Glutamatergic neuron (in vitro differentiated cells): Measurements from ENCODE around the gene CELF5. TPM values are rescaled to one million over a fixed set of nuclear protein-coding genes. Genes with fewer than 3 reads are reported as not detected.

Experiments
- DNase-seq: peaks from one replicate; pipeline ENCODE4 v3.0.0; 2022
- H3K27ac Mint-ChIP-seq: one replicate; pipeline ENCODE4 v1.8.0; 2020; ENCODE audit warnings: mild to moderate bottlenecking, mixed read lengths, inconsistent platforms; ENCODE audit not compliant: unreplicated experiment
- H3K27me3 Mint-ChIP-seq: one replicate; pipeline ENCODE4 v1.8.0; 2020; ENCODE audit warnings: mild to moderate bottlenecking, moderate library complexity, mixed read lengths, inconsistent platforms; ENCODE audit not compliant: unreplicated experiment
- H3K36me3 Mint-ChIP-seq: one replicate; pipeline ENCODE4 v1.8.0; 2020; ENCODE audit warnings: mild to moderate bottlenecking, mixed read lengths, inconsistent platforms; ENCODE audit not compliant: unreplicated experiment
- H3K4me1 Mint-ChIP-seq: one replicate; pipeline ENCODE4 v1.8.0; 2020; ENCODE audit warnings: mild to moderate bottlenecking, low read depth, mixed read lengths, inconsistent platforms; ENCODE audit not compliant: unreplicated experiment
- H3K4me3 Mint-ChIP-seq: one replicate; pipeline ENCODE4 v1.8.0; 2020; ENCODE audit warnings: mild to moderate bottlenecking, mixed read lengths, inconsistent platforms; ENCODE audit not compliant: unreplicated experiment
- H3K9me3 Mint-ChIP-seq: one replicate; pipeline ENCODE4 v1.8.0; 2020; ENCODE audit warnings: mild to moderate bottlenecking, moderate library complexity, mixed read lengths, inconsistent platforms; ENCODE audit not compliant: unreplicated experiment
- long read RNA-seq: library from polyadenylated mRNA; unstranded; transcript quantifications from one replicate; pipeline ENCODE4 v2.0.0, GENCODE V29; 2020; ENCODE audit not compliant: unreplicated experiment
- total RNA-seq: library from RNA; stranded (reverse); fragmentation: NEBNext Ultra II Directional; extraction: Animal tissue kit (Norgen Biotek cat#: 25700); gene quantifications from one replicate; pipeline ENCODE4 v1.2.1, GENCODE V29; 2021; ENCODE audit not compliant: unreplicated experiment
- TF ChIP-seq, protein P1 (sequence below): fragments of 200-600 bp; sonication (generic); IDR thresholded peaks from one replicate; pipeline ENCODE4 v1.5.0; 2021; ENCODE audit not compliant: partially characterized antibody, unreplicated experiment

CELF5 gene
- total RNA-seq, result 12.5 TPM
- long read RNA-seq, result 0 reads

DNA sequence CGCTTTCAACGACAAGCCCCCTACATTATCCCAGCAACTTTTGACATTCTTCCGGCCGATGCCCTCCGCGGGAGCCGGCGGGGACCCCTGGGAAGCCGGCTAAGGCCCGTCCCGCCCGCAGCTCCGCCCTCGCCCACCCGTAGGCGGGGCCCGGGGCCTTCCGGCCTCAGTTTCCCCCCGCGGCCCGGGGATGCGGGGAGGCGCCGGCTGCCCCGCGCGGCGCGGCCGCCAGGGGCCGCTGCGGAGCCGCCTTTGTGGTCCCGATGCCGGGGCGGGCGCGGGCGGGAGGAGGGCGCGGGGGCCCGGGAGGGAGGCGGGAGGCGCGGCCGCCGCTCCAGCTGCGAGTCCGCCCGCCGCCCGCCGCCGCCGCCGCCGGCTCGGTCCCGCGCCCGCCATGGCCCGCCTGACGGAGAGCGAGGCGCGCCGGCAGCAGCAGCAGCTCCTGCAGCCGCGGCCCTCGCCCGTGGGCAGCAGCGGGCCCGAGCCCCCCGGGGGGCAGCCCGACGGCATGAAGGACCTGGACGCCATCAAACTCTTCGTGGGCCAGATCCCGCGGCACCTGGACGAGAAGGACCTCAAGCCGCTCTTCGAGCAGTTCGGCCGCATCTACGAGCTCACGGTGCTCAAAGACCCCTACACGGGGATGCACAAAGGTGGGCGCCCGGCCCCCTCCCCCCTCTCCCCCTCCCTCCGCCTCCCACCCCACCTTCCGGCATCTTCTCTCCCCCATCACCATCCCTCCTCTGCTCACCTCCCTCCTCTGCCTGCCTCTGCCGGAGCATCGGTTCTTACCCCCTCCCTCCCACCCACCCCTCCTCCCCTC lies at the start of gene CELF5:
TSS of gene CELF5 (plus strand) at position 316 of the 823 bp plus-strand sequence. CDS start at position 395, 79 bp downstream.
- Mint-ChIP-seq H3K36me3 (no peaks in the 10 kb centered on the region), H3K4me3 (peak within 1 kb of the TSS; percentile 55), H3K9me3 (peaks cover 1% of the 10 kb centered on the region), H3K4me1 (no peaks in the 10 kb centered on the region), H3K27ac (no peak within 1 kb of the TSS), H3K27me3 (peaks cover 11% of the 10 kb centered on the region)
- peak; percentile 80 for DNase-seq
- TF ChIP-seq, protein P1, sequence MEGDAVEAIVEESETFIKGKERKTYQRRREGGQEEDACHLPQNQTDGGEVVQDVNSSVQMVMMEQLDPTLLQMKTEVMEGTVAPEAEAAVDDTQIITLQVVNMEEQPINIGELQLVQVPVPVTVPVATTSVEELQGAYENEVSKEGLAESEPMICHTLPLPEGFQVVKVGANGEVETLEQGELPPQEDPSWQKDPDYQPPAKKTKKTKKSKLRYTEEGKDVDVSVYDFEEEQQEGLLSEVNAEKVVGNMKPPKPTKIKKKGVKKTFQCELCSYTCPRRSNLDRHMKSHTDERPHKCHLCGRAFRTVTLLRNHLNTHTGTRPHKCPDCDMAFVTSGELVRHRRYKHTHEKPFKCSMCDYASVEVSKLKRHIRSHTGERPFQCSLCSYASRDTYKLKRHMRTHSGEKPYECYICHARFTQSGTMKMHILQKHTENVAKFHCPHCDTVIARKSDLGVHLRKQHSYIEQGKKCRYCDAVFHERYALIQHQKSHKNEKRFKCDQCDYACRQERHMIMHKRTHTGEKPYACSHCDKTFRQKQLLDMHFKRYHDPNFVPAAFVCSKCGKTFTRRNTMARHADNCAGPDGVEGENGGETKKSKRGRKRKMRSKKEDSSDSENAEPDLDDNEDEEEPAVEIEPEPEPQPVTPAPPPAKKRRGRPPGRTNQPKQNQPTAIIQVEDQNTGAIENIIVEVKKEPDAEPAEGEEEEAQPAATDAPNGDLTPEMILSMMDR, result peak; percentile 68

DNA sequence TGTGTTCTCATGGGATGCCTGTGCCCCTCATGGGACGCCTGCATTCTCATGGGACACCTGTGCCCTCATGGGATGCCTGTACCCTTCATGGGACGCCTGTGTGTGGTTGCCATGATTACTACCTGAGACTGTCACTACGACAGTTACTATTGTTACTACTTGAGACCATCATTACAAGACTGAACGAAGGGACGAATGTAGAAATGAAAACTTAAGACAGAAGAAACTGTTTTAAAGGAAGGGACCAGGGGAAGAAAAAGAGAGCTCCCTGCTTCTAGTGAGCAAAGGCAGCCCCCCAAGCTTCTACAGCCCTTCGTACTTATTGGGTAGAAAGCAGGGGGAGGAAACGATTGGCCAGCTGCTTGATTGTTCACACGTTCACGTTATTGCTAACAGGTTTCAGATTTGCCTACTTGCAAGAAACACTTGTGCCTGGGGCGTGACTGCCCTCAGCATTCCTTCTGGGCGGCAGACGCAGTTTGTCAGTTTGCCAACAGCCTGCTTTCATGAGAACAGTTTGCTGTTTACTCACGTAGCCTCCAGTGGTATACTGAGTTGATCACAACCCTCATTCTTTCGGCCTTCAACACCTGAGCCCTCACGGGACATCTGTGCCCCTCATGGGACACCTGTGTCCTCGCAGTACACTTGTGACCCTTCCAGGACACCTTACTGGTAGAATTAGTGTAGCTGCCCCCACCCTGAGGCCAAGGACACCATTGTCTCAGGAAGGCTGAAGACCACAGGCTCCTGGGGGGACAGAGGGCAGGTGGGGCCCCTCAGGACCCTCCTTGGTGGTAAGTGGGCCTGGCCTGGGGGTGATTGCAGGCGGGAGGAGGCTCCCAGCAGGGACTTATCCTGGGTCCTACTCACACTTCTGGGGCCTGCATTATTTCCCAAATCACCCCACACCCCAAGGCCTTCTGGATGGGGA lies 48.4 kb upstream of the CELF5 start:
- no peaks in the 10 kb centered on the region for H3K36me3 Mint-ChIP-seq
- H3K27ac Mint-ChIP-seq, result no peak overlapping the region
- TF ChIP-seq, protein P1, result no peak
- no peak overlapping the region for H3K4me3 Mint-ChIP-seq
- DNase-seq, result no peak
- peaks cover 2% of the 10 kb centered on the region for H3K9me3 Mint-ChIP-seq
- H3K27me3 Mint-ChIP-seq, result peaks cover 8% of the 10 kb centered on the region
- no peaks in the 10 kb centered on the region for H3K4me1 Mint-ChIP-seq

DNA sequence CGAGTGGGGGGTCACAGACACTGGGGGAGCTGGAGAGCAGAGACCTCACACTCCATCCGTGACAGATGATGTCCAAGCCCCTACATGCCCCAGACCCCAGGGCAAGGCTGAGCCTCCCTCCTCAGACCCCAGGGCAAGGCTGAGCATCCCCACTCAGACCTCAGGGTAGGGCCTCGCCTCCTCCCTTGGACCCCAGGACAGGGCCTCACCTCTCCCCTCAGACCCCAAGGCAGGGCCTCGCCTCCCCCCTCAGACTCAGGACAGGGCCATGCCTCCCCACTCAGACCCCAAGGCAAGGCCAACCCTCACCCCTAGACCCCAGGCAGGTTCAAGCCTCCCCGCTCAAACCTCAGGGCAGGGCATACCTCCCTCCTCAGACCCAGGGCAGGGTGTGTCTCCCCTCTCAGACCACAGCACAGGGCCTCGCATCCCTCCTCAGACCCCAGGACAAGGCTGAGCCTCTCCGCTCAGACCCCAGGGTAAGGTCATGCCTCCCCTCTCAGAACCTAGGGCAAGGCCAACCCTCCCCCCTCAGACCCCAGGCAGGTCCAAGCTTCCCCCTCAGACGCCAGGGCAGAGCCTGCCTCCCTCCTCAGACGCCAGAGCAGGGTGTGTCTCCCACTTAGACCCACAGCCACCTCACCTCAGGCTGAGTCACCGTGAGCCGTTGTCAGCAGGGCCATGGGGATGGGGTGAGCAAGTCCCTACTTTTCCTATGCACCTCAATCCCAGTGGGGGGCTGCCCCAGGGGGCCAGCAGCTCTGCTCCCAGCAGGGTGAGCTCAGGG lies 47.6 kb upstream of the CELF5 start:
- DNase-seq, result no peak
- no peak overlapping the region for H3K4me3 Mint-ChIP-seq
- peaks cover 2% of the 10 kb centered on the region for H3K27me3 Mint-ChIP-seq
- peaks cover 2% of the 10 kb centered on the region for H3K9me3 Mint-ChIP-seq
- H3K36me3 Mint-ChIP-seq, result no peaks in the 10 kb centered on the region
- no peaks in the 10 kb centered on the region for H3K4me1 Mint-ChIP-seq
- TF ChIP-seq, protein P1, result no peak
- H3K27ac Mint-ChIP-seq, result no peak overlapping the region

DNA sequence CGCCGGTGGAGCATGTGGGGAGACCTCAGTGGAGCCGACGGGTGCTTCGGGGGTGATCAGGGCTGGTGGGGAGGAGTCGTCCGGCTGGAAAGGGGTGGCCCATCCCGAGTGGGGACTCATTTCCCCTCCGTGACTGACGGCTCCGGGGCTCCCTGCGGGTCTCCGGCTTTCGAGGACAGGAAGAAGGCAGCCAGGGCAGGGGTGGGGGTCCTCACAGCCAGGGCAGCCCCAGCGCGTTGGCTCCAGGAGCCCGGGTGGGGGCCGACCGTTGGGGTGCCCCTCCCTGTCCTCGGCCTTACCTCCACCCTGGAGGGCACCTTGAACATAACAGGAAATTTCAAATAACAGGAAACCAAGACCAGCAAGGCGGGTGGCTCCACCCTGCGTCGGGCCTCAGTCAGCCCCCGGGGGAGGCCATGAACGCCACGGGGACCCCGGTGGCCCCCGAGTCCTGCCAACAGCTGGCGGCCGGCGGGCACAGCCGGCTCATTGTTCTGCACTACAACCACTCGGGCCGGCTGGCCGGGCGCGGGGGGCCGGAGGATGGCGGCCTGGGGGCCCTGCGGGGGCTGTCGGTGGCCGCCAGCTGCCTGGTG lies 46.0 kb upstream of the CELF5 start, which contains the start of gene S1PR4:
TSS of gene S1PR4 (plus strand) at position 393 of the 596 bp plus-strand sequence. CDS start at position 417, 24 bp downstream.
- TF ChIP-seq, protein P1, result no peak
- H3K27me3 Mint-ChIP-seq, result peaks cover 2% of the 10 kb centered on the region
- no peaks in the 10 kb centered on the region for H3K36me3 Mint-ChIP-seq
- no peak for DNase-seq
- H3K4me1 Mint-ChIP-seq, result peaks cover 1% of the 10 kb centered on the region
- H3K9me3 Mint-ChIP-seq, result peaks cover 2% of the 10 kb centered on the region
- H3K4me3 Mint-ChIP-seq, result no peak within 1 kb of the TSS
- H3K27ac Mint-ChIP-seq, result no peak within 1 kb of the TSS
